B cell (primary cell): ENCODE data around the gene TSEN54. TPM values are rescaled to one million over a fixed set of nuclear protein-coding genes. Genes with fewer than 3 reads are reported as not detected.
"Not testable (repeated sequence)": the region's sequence is repeated elsewhere in the genome, so short reads cannot be mapped to it uniquely, and the experiment has no call there.

ENCODE experiments used
- ATAC-seq: fragments of 200-7000 bp; cut with Tn5 transposase; one replicate; pipeline ENCODE4 v1.10.0; 2021; ENCODE audit warnings: low read depth, mild to moderate bottlenecking, moderate number of reproducible peaks, moderate library complexity
- CTCF ChIA-PET: fragments of 350-600 bp; sonication (Branson Sonifier 250); formaldehyde crosslinking; loops from one replicate; lab custom pipeline; 2021; ENCODE audit warnings: antibody characterized with exemption, inconsistent platforms; lab: Charles Lee
- POLR2A ChIA-PET: fragments of 350-600 bp; sonication (Branson Sonifier 250); formaldehyde crosslinking; loops from one replicate; lab custom pipeline; 2021; ENCODE audit warnings: antibody characterized with exemption; lab: Charles Lee
- DNase-seq: peaks from one replicate; pipeline ENCODE4 v3.0.0; 2013
- H2AFZ ChIP-seq: 2 replicates; pipeline ENCODE4 v1.6.1; 2012; ENCODE audit warnings: mild to moderate bottlenecking, low read depth, low read length; ENCODE audit not compliant: insufficient read depth, poor library complexity, severe bottlenecking
- H3K27ac ChIP-seq, 2 donors: 1 replicate in 1 of 2; 2 replicates in 1 of 2; pipeline ENCODE4 v1.5.1; 2012 to 2013; ENCODE audit warnings: low read length in 2 of 2, mild to moderate bottlenecking in 2 of 2, moderate library complexity in 1 of 2
- H3K27me3 ChIP-seq, 4 experiments: fragments of 200-600 bp in 1 of 4; sonication (generic) in 1 of 4; replicated peaks in 1 of 4; 1 replicate in 2 of 4; 2 replicates in 2 of 4; pipeline versions ENCODE4 v1.6.1 to v1.7.0; 2013 to 2016; ENCODE audit warnings: low read length in 3 of 4, mild to moderate bottlenecking in 2 of 4, mixed read lengths in 1 of 4, moderate library complexity in 1 of 4; ENCODE audit not compliant: insufficient read depth in 4 of 4, control insufficient read depth in 3 of 4; ENCODE audit errors: control extremely low read depth in 1 of 4
- H3K36me3 ChIP-seq, 2 experiments: replicated peaks in 1 of 2; 1 replicate in 1 of 2; 2 replicates in 1 of 2; pipeline versions ENCODE4 v1.6.1 to v1.7.1; 2013; ENCODE audit warnings: low read length in 1 of 2; ENCODE audit not compliant: insufficient read depth in 2 of 2, control insufficient read depth in 1 of 2; ENCODE audit errors: control extremely low read depth in 1 of 2, extremely low read depth in 1 of 2
- H3K4me1 ChIP-seq, 2 donors: fragments of 200-600 bp in 1 of 2; sonication (generic) in 1 of 2; 1 replicate in 1 of 2; 2 replicates in 1 of 2; pipeline versions ENCODE4 v1.5.1 to v1.6.1; 2013 to 2017; ENCODE audit warnings: low read length in 2 of 2; ENCODE audit not compliant: control insufficient read depth in 2 of 2, insufficient read depth in 2 of 2
- H3K4me2 ChIP-seq: replicated peaks from 2 replicates; pipeline ENCODE3; 2012; ENCODE audit warnings: mild to moderate bottlenecking, low read depth, low read length; ENCODE audit not compliant: poor library complexity, severe bottlenecking
- H3K4me3 ChIP-seq, 5 experiments: fragments of 200-600 bp in 1 of 5; sonication (generic) in 1 of 5; 1 replicate in 3 of 5; 2 replicates in 2 of 5; pipeline versions ENCODE4 v1.5.1 to v1.7.0; 2011 to 2016; ENCODE audit warnings: low read length in 4 of 5, mild to moderate bottlenecking in 4 of 5, low read depth in 2 of 5, control low read depth in 1 of 5, moderate library complexity in 1 of 5; ENCODE audit not compliant: insufficient read depth in 1 of 5; ENCODE audit errors: control extremely low read depth in 1 of 5, extremely low read depth in 1 of 5
- H3K79me2 ChIP-seq: fragments of 200-600 bp; sonication (generic); one replicate; pipeline ENCODE4 v1.6.0; 2016; ENCODE audit warnings: low read length; ENCODE audit not compliant: control insufficient read depth, insufficient read depth
- H3K9ac ChIP-seq: fragments of 200-600 bp; sonication (generic); 2 replicates; pipeline ENCODE4 v1.6.1; 2017; ENCODE audit warnings: mild to moderate bottlenecking, low read length, moderate library complexity
- H3K9me3 ChIP-seq, 3 donors: one replicate each; pipeline versions ENCODE4 v1.6.1 to v1.7.1; 2013; ENCODE audit warnings: low read length in 2 of 3; ENCODE audit not compliant: control insufficient read depth in 2 of 3, insufficient read depth in 1 of 3; ENCODE audit errors: control extremely low read depth in 1 of 3
- H4K20me1 ChIP-seq: 2 replicates; pipeline ENCODE4 v1.6.0; 2012; ENCODE audit warnings: mild to moderate bottlenecking, low read length; ENCODE audit not compliant: insufficient read depth, control insufficient read depth, poor library complexity, severe bottlenecking
- H3K27ac Mint-ChIP-seq: one replicate; pipeline ENCODE4 v1.8.0; 2021; ENCODE audit warnings: mixed read lengths
- H3K27me3 Mint-ChIP-seq: one replicate; pipeline ENCODE4 v1.8.0; 2021; ENCODE audit warnings: mixed read lengths
- H3K4me1 Mint-ChIP-seq: one replicate; pipeline ENCODE4 v1.8.0; 2021; ENCODE audit warnings: mixed read lengths
- H3K4me3 Mint-ChIP-seq: one replicate; pipeline ENCODE4 v1.8.0; 2021; ENCODE audit warnings: mixed read lengths
- H3K9me3 Mint-ChIP-seq: one replicate; pipeline ENCODE4 v1.8.0; 2022; ENCODE audit warnings: mixed read lengths; ENCODE audit not compliant: insufficient read depth
- CTCF ChIP-seq: fragments of 200-600 bp; IDR thresholded peaks from one replicate; pipeline ENCODE4 v1.8.0; 2022; ENCODE audit warnings: antibody characterized with exemption, mild to moderate bottlenecking
- EZH2 ChIP-seq: IDR thresholded peaks from 2 replicates; pipeline ENCODE4 v1.6.1; 2012; ENCODE audit warnings: borderline replicate concordance, low read depth, mild to moderate bottlenecking, moderate library complexity, low read length; ENCODE audit not compliant: insufficient read depth, poor library complexity, severe bottlenecking
- WGBS: methylation state at CpG from one replicate; pipeline ENCODE4 v1.1.5; 2013; ENCODE audit warnings: missing lambda C conversion rate; ENCODE audit not compliant: insufficient coverage; 5-methylcytosine and 5-hydroxymethylcytosine counted together
- intact Hi-C: fragments of 100-400 bp; cut with micrococcal nuclease; formaldehyde crosslinking; loops from one replicate; pipeline ENCODE4 v1.10.0; 2022
- polyA plus RNA-seq: library from polyadenylated mRNA; depleted of rRNA; stranded (reverse); fragments of >200 nt; gene quantifications from 2 replicates; pipeline ENCODE4 v1.2.3, GENCODE V29; 2012
- total RNA-seq, 2 donors: library from RNA; stranded (reverse); fragments of 120-200 nt in 1 of 2; gene quantifications; 1 replicate in 1 of 2; 2 replicates in 1 of 2; pipeline versions ENCODE4 v1.2.3 to v1.2.4, GENCODE V29; 2013 to 2022

TSEN54 gene
- total and polyA plus RNA-seq, 2 donors (not counting 1 experiment from before 2014, with no cell fraction given): 33.0 to 45.9 TPM

- ATAC-seq, H3K4me3 Mint-ChIP-seq, H3K27ac ChIP-seq, H3K9me3 Mint-ChIP-seq, intact Hi-C loops, H3K9me3 ChIP-seq, H3K36me3 ChIP-seq, H3K4me2 ChIP-seq, DNase-seq, H3K27me3 Mint-ChIP-seq, H2AFZ ChIP-seq, H3K4me3 ChIP-seq, H3K9ac ChIP-seq, H3K27me3 ChIP-seq, H3K27ac Mint-ChIP-seq: not testable (repeated sequence)
- Histone ChIP-seq H3K4me1 (peaks cover 25 to 40% of the 10 kb centered on the region in 2 donors), H3K79me2 (peaks cover 15% of the 10 kb centered on the region), H4K20me1 (peaks cover 10% of the 10 kb centered on the region)
- WGBS: 94% methylated on average over 3 of the region's 8 CpGs
- H3K4me1 Mint-ChIP-seq: peaks cover 21% of the 10 kb centered on the region
- POLR2A ChIA-PET: interaction anchor here (0.6 kb wide), 1 partner anchor 44 kb away, joined by 4 read pairs; no protein-coding TSS in a partner anchor
- CTCF ChIA-PET: interaction anchor here (0.5 kb wide), 1 partner anchor 12 kb away, joined by 4 read pairs; no protein-coding TSS in a partner anchor
Observed at GRCh38 chr17:75520413-75520812, 4.1 kb downstream of the TSEN54 start.

GRCh38 chr17:75521290-75521689, 5.0 kb downstream of the TSEN54 start:
- H3K27me3 Mint-ChIP-seq: no peaks in the 10 kb centered on the region
- no peak overlapping the region for H3K4me3 ChIP-seq
- no peaks in the 10 kb centered on the region for H3K9me3 ChIP-seq
- intact Hi-C loops: no loop called here
- H3K4me1 ChIP-seq: peaks cover 29 to 36% of the 10 kb centered on the region in 2 donors
- H3K4me2 ChIP-seq: no peak overlapping the region
- TF ChIP-seq CTCF (no peak), EZH2 (no peak)
- no peak overlapping the region for H2AFZ ChIP-seq
- ATAC-seq (no peak), DNase-seq (no peak)
- no peaks in the 10 kb centered on the region for H3K36me3 ChIP-seq
- H3K4me3 Mint-ChIP-seq: no peak overlapping the region
- H3K27ac ChIP-seq: no peak overlapping the region
- no peaks in the 10 kb centered on the region for H3K9me3 Mint-ChIP-seq
- 94% methylated on average over 7 of the region's 8 CpGs for WGBS
- H4K20me1 ChIP-seq: peaks cover 11% of the 10 kb centered on the region
- no peak overlapping the region for H3K27ac Mint-ChIP-seq
- H3K27me3 ChIP-seq: peaks cover 0 to 2% (median 0%) of the 10 kb centered on the region in 4 experiments
- ChIA-PET CTCF (no interaction called here), POLR2A (interaction anchor here (0.6 kb wide), 1 partner anchor 411 kb away, joined by 3 read pairs; no protein-coding TSS in a partner anchor)
- peaks cover 19% of the 10 kb centered on the region for H3K79me2 ChIP-seq
- H3K9ac ChIP-seq: no peak overlapping the region
- peaks cover 24% of the 10 kb centered on the region for H3K4me1 Mint-ChIP-seq
